HepG2 (cell line): Measurements from ENCODE around the gene ABHD17B.

Experiments
- CHD2 ChIP-seq: IDR thresholded peaks from 2 replicates; pipeline ENCODE4 v1.6.1; 2011; ENCODE audit warnings: low read depth, low read length, improper control_type of control experiment
- CREB1 ChIP-seq, 2 experiments: fragments of 450-650 bp in 1 of 2; IDR thresholded peaks; 2 replicates each; pipeline ENCODE4 v1.6.1; 2016 to 2017; ENCODE audit warnings: control low read depth in 1 of 2, mild to moderate bottlenecking in 1 of 2, missing compliant biosample characterization in 1 of 2, missing genetic modification characterization in 1 of 2
- CTCF ChIP-seq: sonication (generic); formaldehyde crosslinking; IDR thresholded peaks from 2 replicates; pipeline ENCODE4 v1.5.0; 2020; ENCODE audit warnings: mild to moderate bottlenecking, missing genetic modification reagents, moderate library complexity
- JUNB ChIP-seq: sonication (generic); formaldehyde crosslinking; IDR thresholded peaks from 2 replicates; pipeline ENCODE4 v1.8.0; 2022; ENCODE audit warnings: missing genetic modification reagents, mild to moderate bottlenecking, borderline replicate concordance
- RBM39 ChIP-seq: fragments of 200-400 bp; formaldehyde crosslinking; IDR thresholded peaks from one replicate; pipeline ENCODE4 v1.6.1; 2018; ENCODE audit warnings: antibody characterized with exemption, mild to moderate bottlenecking, low read depth, low read length; ENCODE audit not compliant: poor library complexity, severe bottlenecking
- TCF12 ChIP-seq, 2 experiments: fragments of 450-650 bp in 1 of 2; sonication (generic) in 1 of 2; formaldehyde crosslinking in 1 of 2; IDR thresholded peaks; 2 replicates each; pipeline versions ENCODE4 v1.6.1 to v1.8.0; 2017 to 2022; ENCODE audit warnings: antibody characterized with exemption in 1 of 2, mild to moderate bottlenecking in 1 of 2, missing genetic modification reagents in 1 of 2, moderate library complexity in 1 of 2
- TCF7 ChIP-seq: sonication (generic); IDR thresholded peaks from 2 replicates; pipeline ENCODE4 v1.6.1; 2016; ENCODE audit warnings: antibody characterized with exemption, low read depth

GRCh38 chr9:71931166-71931565, 20.2 kb upstream of the ABHD17B start:
- TF ChIP-seq CREB1 (IDR thresholded peaks at IDR 0.05) (no peak), CREB1 (CRISPR knock-in tag; IDR thresholded peaks at IDR 0.05) (no peak), CHD2 (no peak), TCF7 (no peak), RBM39 (no peak), CTCF (CRISPR knock-in tag) (no peak), JUNB (CRISPR knock-in tag) (no peak), TCF12 (IDR thresholded peaks at IDR 0.05) (no peak), TCF12 (CRISPR knock-in tag; IDR thresholded peaks at IDR 0.05) (no peak)
